RWPE2 (cell line): ENCODE data around the gene C1QTNF1.

Experiments used
- ATAC-seq: fragments of 200-7000 bp; cut with Tn5 transposase; 3 replicates; pipeline ENCODE4 v1.9.1; 2021; ENCODE audit warnings: low read depth
- DNase-seq: peaks from one replicate; pipeline ENCODE4 v3.0.0-alpha.2; 2020; ENCODE audit warnings: low spot score
- H3K27ac ChIP-seq: fragments of 450-650 bp; 2 replicates; pipeline ENCODE4 v1.5.1; 2017; ENCODE audit warnings: mild to moderate bottlenecking; ENCODE audit not compliant: poor library complexity, severe bottlenecking
- H3K27me3 ChIP-seq: fragments of 250-450 bp; sonication (Bioruptor Pico); 2 replicates; pipeline ENCODE4 v1.5.1; 2021; ENCODE audit warnings: mild to moderate bottlenecking, moderate library complexity; ENCODE audit not compliant: insufficient read depth, poor library complexity, severe bottlenecking
- H3K36me3 ChIP-seq: fragments of 250-450 bp; sonication (Bioruptor Pico); 2 replicates; pipeline ENCODE4 v1.5.1; 2020; ENCODE audit warnings: low read depth, mild to moderate bottlenecking, moderate library complexity
- H3K4me1 ChIP-seq: fragments of 250-450 bp; sonication (Bioruptor Pico); 2 replicates; pipeline ENCODE4 v1.5.1; 2021; ENCODE audit warnings: mild to moderate bottlenecking, moderate library complexity; ENCODE audit not compliant: insufficient read depth, poor library complexity, severe bottlenecking
- H3K4me3 ChIP-seq: fragments of 250-450 bp; sonication (Bioruptor Pico); 2 replicates; pipeline ENCODE4 v1.5.1; 2021; ENCODE audit warnings: mild to moderate bottlenecking, moderate library complexity; ENCODE audit not compliant: severe bottlenecking
- H3K9me3 ChIP-seq: fragments of 250-450 bp; sonication (Bioruptor Pico); 2 replicates; pipeline ENCODE4 v1.5.1; 2021; ENCODE audit warnings: mild to moderate bottlenecking, moderate library complexity; ENCODE audit not compliant: severe bottlenecking
- CTCF ChIP-seq: fragments of 450-650 bp; IDR thresholded peaks from one replicate; pipeline ENCODE4 v1.5.1; 2017; ENCODE audit warnings: mild to moderate bottlenecking, moderate library complexity; ENCODE audit not compliant: poor library complexity, severe bottlenecking

Gene C1QTNF1

GRCh38 chr17:79002291-79002690 is 21.7 kb upstream of the C1QTNF1 start:
- no peak for TF ChIP-seq CTCF
- H3K4me3 ChIP-seq = no peak overlapping the region
- H3K9me3 ChIP-seq = no peaks in the 10 kb centered on the region
- no peak overlapping the region for H3K27ac ChIP-seq
- peaks cover 17% of the 10 kb centered on the region for H3K4me1 ChIP-seq
- ATAC-seq (no peak), DNase-seq (peak; percentile 60)
- H3K36me3 ChIP-seq = peaks cover 49% of the 10 kb centered on the region
- no peaks in the 10 kb centered on the region for H3K27me3 ChIP-seq

- Histone ChIP-seq H3K4me1 (peaks cover 14% of the 10 kb centered on the region), H3K36me3 (peaks cover 49% of the 10 kb centered on the region), H3K27ac (no peak overlapping the region), H3K9me3 (no peaks in the 10 kb centered on the region), H3K27me3 (no peaks in the 10 kb centered on the region), H3K4me3 (no peak overlapping the region)
- ATAC-seq (no peak), DNase-seq (peak; percentile 51)
- no peak for TF ChIP-seq CTCF
These were observed 21.0 kb upstream of the C1QTNF1 start for GRCh38 chr17:79002796-79003593.

GRCh38 chr17:79003661-79004411 is 20.1 kb upstream of the C1QTNF1 start:
- no peak overlapping the region for H3K4me3 ChIP-seq
- DNase-seq (peak; percentile 34), ATAC-seq (no peak)
- peaks cover 52% of the 10 kb centered on the region for H3K36me3 ChIP-seq
- H3K9me3 ChIP-seq = no peaks in the 10 kb centered on the region
- H3K27ac ChIP-seq = no peak overlapping the region
- H3K27me3 ChIP-seq = no peaks in the 10 kb centered on the region
- no peak for TF ChIP-seq CTCF
- peaks cover 17% of the 10 kb centered on the region for H3K4me1 ChIP-seq

DNA sequence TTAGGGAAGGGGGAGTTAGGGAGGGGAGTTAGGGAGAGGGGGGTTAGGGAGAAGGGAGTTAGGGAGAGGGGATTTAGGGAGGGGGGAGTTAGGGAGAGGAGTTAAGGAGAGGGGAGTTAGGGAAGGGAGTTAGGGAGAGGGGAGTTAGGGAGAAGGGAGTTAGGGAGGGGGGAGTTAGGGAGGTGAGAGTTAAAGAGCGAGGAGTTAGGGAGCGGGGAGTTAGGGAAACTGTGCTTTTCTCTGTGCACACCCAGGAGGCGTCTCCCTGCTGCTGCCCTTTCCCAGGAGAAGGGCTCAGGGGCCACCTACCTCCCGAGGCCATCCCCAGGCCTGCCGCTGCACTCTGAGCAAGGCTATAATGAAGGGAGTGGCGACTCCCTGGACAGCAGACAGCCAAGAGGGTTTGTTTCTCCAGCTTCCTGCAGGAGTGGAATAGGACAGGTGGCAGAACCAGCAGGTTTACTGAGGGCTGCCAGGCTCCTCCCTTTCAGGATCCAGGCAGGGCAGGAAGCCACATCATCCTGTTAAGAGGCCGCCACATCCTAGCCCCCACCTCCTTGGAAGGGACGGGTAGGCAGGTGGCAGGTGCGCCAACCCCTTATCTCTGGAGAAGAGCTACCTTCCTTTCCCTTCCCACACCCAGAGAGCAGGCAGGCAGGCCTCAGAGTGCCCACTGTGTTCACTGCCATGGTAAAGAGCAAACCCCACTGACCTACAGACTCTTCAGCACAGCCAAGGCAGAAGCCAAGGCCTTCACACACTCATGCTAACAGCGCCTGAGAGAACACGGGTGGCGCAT is 18.7 kb upstream of the C1QTNF1 start:
- DNase-seq = no peak

More for the DNA sequence above, 18.7 kb upstream of the C1QTNF1 start:
- TF ChIP-seq CTCF = no peak
- peak; percentile 72 for ATAC-seq
- Histone ChIP-seq H3K27ac (peak overlapping the region; percentile 46), H3K27me3 (no peaks in the 10 kb centered on the region), H3K9me3 (no peaks in the 10 kb centered on the region), H3K4me3 (no peak overlapping the region), H3K36me3 (peaks cover 40% of the 10 kb centered on the region), H3K4me1 (peaks cover 22% of the 10 kb centered on the region)
